Activated T-cell treated with anti-CD3 and anti-CD28 coated beads, Interleukin-2, amount 50 U/mL, for 4 hours (primary cell): ENCODE data around the gene PMP22. TPM values are rescaled to one million over a fixed set of nuclear protein-coding genes. Genes with fewer than 3 reads are reported as not detected.

ENCODE experiments used
- ATAC-seq, 2 donors: fragments of 200-7000 bp; cut with Tn5 transposase; one replicate each; pipeline ENCODE4 v1.10.0; 2021
- DNase-seq: peaks from one replicate; pipeline ENCODE4 v3.0.0-alpha.2; 2020
- H3K27me3 Mint-ChIP-seq: one replicate; pipeline ENCODE4 v1.8.0; 2021; ENCODE audit warnings: low read depth, mixed read lengths
- H3K36me3 Mint-ChIP-seq: one replicate; pipeline ENCODE4 v1.8.0; 2022; ENCODE audit warnings: mixed read lengths; ENCODE audit not compliant: insufficient read depth
- H3K4me1 Mint-ChIP-seq: one replicate; pipeline ENCODE4 v1.8.0; 2021; ENCODE audit warnings: low read depth, mixed read lengths
- H3K4me3 Mint-ChIP-seq: one replicate; pipeline ENCODE4 v1.8.0; 2021; ENCODE audit warnings: mild to moderate bottlenecking, moderate library complexity, mixed read lengths
- H3K9me3 Mint-ChIP-seq: one replicate; pipeline ENCODE4 v1.8.0; 2021; ENCODE audit warnings: mixed read lengths
- total RNA-seq, 3 donors: library from RNA; stranded (reverse); gene quantifications; one replicate each; pipeline ENCODE4 v1.2.1, GENCODE V29; 2021

Gene PMP22
- under 1 TPM in 2 of 3 donors, not detected in 1; 0.32 to 0.41 TPM for total RNA-seq

GRCh38 chr17:15265131-15265530, at the start of gene PMP22:
PMP22 (minus strand) TSS chr17:15265326; CDS start chr17:15260727, 4,599 bp downstream.
- DNase-seq (no peak), ATAC-seq (no peak)
- H3K4me3 Mint-ChIP-seq: no peak within 1 kb of the TSS
- H3K27me3 Mint-ChIP-seq: peaks cover 67% of the 10 kb centered on the region
- peaks cover 7% of the 10 kb centered on the region for H3K4me1 Mint-ChIP-seq
- H3K9me3 Mint-ChIP-seq: no peaks in the 10 kb centered on the region
- no peaks in the 10 kb centered on the region for H3K36me3 Mint-ChIP-seq

- peaks cover 6% of the 10 kb centered on the region for H3K27me3 Mint-ChIP-seq
- H3K9me3 Mint-ChIP-seq: no peaks in the 10 kb centered on the region
- DNase-seq: no peak
- H3K36me3 Mint-ChIP-seq: no peaks in the 10 kb centered on the region
- H3K4me3 Mint-ChIP-seq: no peak overlapping the region
- H3K4me1 Mint-ChIP-seq: no peaks in the 10 kb centered on the region
- ATAC-seq: no peak
Measured at GRCh38 chr17:15311996-15312395, 46.9 kb upstream of the PMP22 start.

GRCh38 chr17:15309793-15310192, 44.7 kb upstream of the PMP22 start:
- H3K9me3 Mint-ChIP-seq: no peaks in the 10 kb centered on the region
- H3K4me3 Mint-ChIP-seq: no peak overlapping the region
- ATAC-seq: no peak
- no peaks in the 10 kb centered on the region for H3K4me1 Mint-ChIP-seq
- H3K36me3 Mint-ChIP-seq: no peaks in the 10 kb centered on the region
- DNase-seq: no peak
- H3K27me3 Mint-ChIP-seq: peaks cover 7% of the 10 kb centered on the region

- ATAC-seq (no peak), DNase-seq (no peak)
- H3K27me3 Mint-ChIP-seq: peaks cover 4% of the 10 kb centered on the region
- H3K9me3 Mint-ChIP-seq: no peaks in the 10 kb centered on the region
- no peaks in the 10 kb centered on the region for H3K4me1 Mint-ChIP-seq
- H3K4me3 Mint-ChIP-seq: no peak overlapping the region
- H3K36me3 Mint-ChIP-seq: no peaks in the 10 kb centered on the region
Measured at GRCh38 chr17:15309236-15309635, 44.1 kb upstream of the PMP22 start.

- Mint-ChIP-seq H3K4me3 (no peak overlapping the region), H3K36me3 (no peaks in the 10 kb centered on the region), H3K4me1 (no peaks in the 10 kb centered on the region), H3K9me3 (no peaks in the 10 kb centered on the region), H3K27me3 (peaks cover 4% of the 10 kb centered on the region)
- ATAC-seq (no peak), DNase-seq (no peak)
Measured at GRCh38 chr17:15308758-15309157, 43.6 kb upstream of the PMP22 start.

GRCh38 chr17:15307710-15308111, 42.6 kb upstream of the PMP22 start:
- no peaks in the 10 kb centered on the region for H3K9me3 Mint-ChIP-seq
- H3K27me3 Mint-ChIP-seq: peaks cover 6% of the 10 kb centered on the region
- H3K36me3 Mint-ChIP-seq: no peaks in the 10 kb centered on the region
- no peak overlapping the region for H3K4me3 Mint-ChIP-seq
- ATAC-seq (no peak), DNase-seq (no peak)
- no peaks in the 10 kb centered on the region for H3K4me1 Mint-ChIP-seq

- Mint-ChIP-seq H3K4me3 (no peak overlapping the region), H3K36me3 (no peaks in the 10 kb centered on the region), H3K4me1 (no peaks in the 10 kb centered on the region), H3K27me3 (peaks cover 10% of the 10 kb centered on the region), H3K9me3 (no peaks in the 10 kb centered on the region)
- DNase-seq (no peak), ATAC-seq (no peak)
Measured at GRCh38 chr17:15303851-15304250, 38.7 kb upstream of the PMP22 start.

GRCh38 chr17:15303268-15303667, 38.1 kb upstream of the PMP22 start:
- H3K4me3 Mint-ChIP-seq: no peak overlapping the region
- peaks cover 10% of the 10 kb centered on the region for H3K27me3 Mint-ChIP-seq
- ATAC-seq (no peak), DNase-seq (no peak)
- no peaks in the 10 kb centered on the region for H3K9me3 Mint-ChIP-seq
- no peaks in the 10 kb centered on the region for H3K36me3 Mint-ChIP-seq
- H3K4me1 Mint-ChIP-seq: no peaks in the 10 kb centered on the region

GRCh38 chr17:15301845-15302244, 36.7 kb upstream of the PMP22 start:
- Mint-ChIP-seq H3K4me3 (no peak overlapping the region), H3K27me3 (peaks cover 10% of the 10 kb centered on the region), H3K4me1 (no peaks in the 10 kb centered on the region), H3K36me3 (no peaks in the 10 kb centered on the region), H3K9me3 (no peaks in the 10 kb centered on the region)
- no peak for ATAC-seq
- no peak for DNase-seq

- Mint-ChIP-seq H3K9me3 (no peaks in the 10 kb centered on the region), H3K27me3 (peaks cover 8% of the 10 kb centered on the region), H3K36me3 (no peaks in the 10 kb centered on the region), H3K4me3 (no peak overlapping the region), H3K4me1 (no peaks in the 10 kb centered on the region)
- DNase-seq (no peak), ATAC-seq (no peak)
Measured at GRCh38 chr17:15298176-15298575, 33.0 kb upstream of the PMP22 start.

- H3K27me3 Mint-ChIP-seq: peaks cover 8% of the 10 kb centered on the region
- H3K4me3 Mint-ChIP-seq: no peak overlapping the region
- DNase-seq (no peak), ATAC-seq (no peak)
- H3K9me3 Mint-ChIP-seq: no peaks in the 10 kb centered on the region
- no peaks in the 10 kb centered on the region for H3K36me3 Mint-ChIP-seq
- H3K4me1 Mint-ChIP-seq: no peaks in the 10 kb centered on the region
Measured at GRCh38 chr17:15293558-15293957, 28.4 kb upstream of the PMP22 start.

GRCh38 chr17:15291674-15292361, 26.7 kb upstream of the PMP22 start:
- Mint-ChIP-seq H3K9me3 (no peaks in the 10 kb centered on the region), H3K36me3 (no peaks in the 10 kb centered on the region), H3K27me3 (peaks cover 20% of the 10 kb centered on the region), H3K4me1 (no peaks in the 10 kb centered on the region), H3K4me3 (no peak overlapping the region)
- ATAC-seq: no peak
- DNase-seq: no peak

GRCh38 chr17:15290605-15291004, 25.5 kb upstream of the PMP22 start:
- peaks cover 20% of the 10 kb centered on the region for H3K27me3 Mint-ChIP-seq
- H3K36me3 Mint-ChIP-seq: no peaks in the 10 kb centered on the region
- H3K9me3 Mint-ChIP-seq: no peaks in the 10 kb centered on the region
- ATAC-seq (no peak), DNase-seq (no peak)
- no peaks in the 10 kb centered on the region for H3K4me1 Mint-ChIP-seq
- H3K4me3 Mint-ChIP-seq: no peak overlapping the region

- ATAC-seq (no peak), DNase-seq (no peak)
- H3K27me3 Mint-ChIP-seq: peaks cover 18% of the 10 kb centered on the region
- no peaks in the 10 kb centered on the region for H3K36me3 Mint-ChIP-seq
- H3K9me3 Mint-ChIP-seq: no peaks in the 10 kb centered on the region
- H3K4me1 Mint-ChIP-seq: no peaks in the 10 kb centered on the region
- no peak overlapping the region for H3K4me3 Mint-ChIP-seq
Measured at GRCh38 chr17:15289285-15290183, 24.4 kb upstream of the PMP22 start.

- H3K4me3 Mint-ChIP-seq: no peak overlapping the region
- H3K4me1 Mint-ChIP-seq: no peaks in the 10 kb centered on the region
- H3K36me3 Mint-ChIP-seq: no peaks in the 10 kb centered on the region
- H3K9me3 Mint-ChIP-seq: no peaks in the 10 kb centered on the region
- no peak for ATAC-seq
- DNase-seq: no peak
- peaks cover 20% of the 10 kb centered on the region for H3K27me3 Mint-ChIP-seq
Measured at GRCh38 chr17:15288859-15289258, 23.7 kb upstream of the PMP22 start.
